Stimulated activated CD8-positive, alpha-beta memory T cell treated with anti-CD3 and anti-CD28 coated beads, Interleukin-15, amount 100 ng/mL, for 48 hours (primary cell): ENCODE results near the gene ARID4B.
A peak's percentile ranks its signal among the peaks of the same experiment; 100 is the strongest.
"Not testable (repeated sequence)": the region's sequence is repeated elsewhere in the genome, so short reads cannot be mapped to it uniquely, and the experiment has no call there.

ENCODE experiments used
- DNase-seq, 2 donors: peaks; one replicate each; pipeline ENCODE4 v3.0.0-alpha.2; 2020; ENCODE audit warnings: low read depth in 2 of 2

Gene ARID4B

GRCh38 chr1:235160957-235161684 lies 166.9 kb downstream of the ARID4B start, which contains the start of gene RBM34:
Gene RBM34 (minus strand): TSS chr1:235161250. CDS start chr1:235161226, 24 bp downstream.
- peak; percentile 88 for DNase-seq

GRCh38 chr1:235160383-235160956 lies 167.5 kb downstream of the ARID4B start:
- no peak for DNase-seq

- not testable (repeated sequence) for DNase-seq
These were observed 168.0 kb downstream of the ARID4B start for GRCh38 chr1:235159930-235160329.

DNA sequence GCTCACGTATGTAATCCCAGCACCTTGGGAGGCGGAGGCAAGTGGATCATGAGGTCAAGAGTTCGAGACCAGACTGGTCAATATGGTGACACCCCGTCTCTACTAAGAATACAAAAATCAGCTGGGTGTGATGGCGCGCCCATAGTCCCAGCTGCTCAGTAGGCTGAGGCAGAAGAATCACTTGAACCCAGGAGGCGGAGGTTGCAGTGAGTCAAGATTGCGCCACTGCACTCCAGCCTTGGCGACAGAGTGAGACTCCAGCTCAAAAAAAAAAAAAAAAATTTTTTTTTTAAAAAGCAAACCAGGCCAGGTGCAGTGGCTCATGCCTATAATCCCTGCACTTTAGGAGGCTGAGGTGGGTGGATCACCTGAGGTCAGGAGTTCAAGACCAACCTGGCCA lies 168.7 kb downstream of the ARID4B start:
- not testable (repeated sequence) for DNase-seq

GRCh38 chr1:235158680-235159079 lies 169.3 kb downstream of the ARID4B start:
- no peak for DNase-seq

DNA sequence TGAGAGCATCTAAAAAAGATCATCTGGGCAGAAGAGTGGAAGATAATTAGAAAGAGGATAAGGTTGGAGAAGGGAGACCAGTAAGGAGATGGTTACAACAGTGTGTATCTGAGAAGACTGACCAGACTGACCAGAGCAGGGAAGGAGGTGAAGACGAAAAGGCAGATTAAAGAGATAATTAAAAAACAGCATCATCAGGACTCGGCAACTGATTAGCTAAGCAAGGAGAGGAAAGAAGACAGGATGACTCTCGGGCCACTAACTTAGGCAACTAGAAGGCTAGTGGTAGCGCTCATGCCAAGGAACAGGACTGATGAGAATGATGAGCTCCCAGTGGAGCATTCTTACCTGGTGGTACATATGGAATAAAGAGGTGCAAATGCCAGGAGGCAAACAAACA lies 170.8 kb downstream of the ARID4B start:
- DNase-seq, result no peak

DNA sequence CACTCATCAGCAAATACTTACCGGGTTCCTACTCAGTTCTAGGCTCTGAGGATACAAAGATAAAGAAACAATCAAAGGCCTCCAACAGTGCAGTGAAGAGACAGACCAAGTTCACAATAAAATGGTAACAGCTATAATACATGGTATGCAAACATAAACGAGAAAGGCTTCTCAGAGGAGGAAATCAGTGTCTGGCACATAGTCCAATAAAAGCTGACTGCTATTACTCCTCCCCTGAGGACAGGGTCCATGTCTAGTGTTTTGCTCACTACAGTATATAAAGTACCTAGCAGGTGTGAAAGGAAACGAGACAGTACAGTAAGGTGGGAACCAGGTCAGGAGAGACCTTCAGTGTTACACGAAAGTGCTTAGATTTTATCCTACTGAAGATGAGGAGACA lies 171.2 kb downstream of the ARID4B start:
- DNase-seq, result no peak

- no peak for DNase-seq
These were observed 171.7 kb downstream of the ARID4B start for GRCh38 chr1:235156265-235156664.

DNA sequence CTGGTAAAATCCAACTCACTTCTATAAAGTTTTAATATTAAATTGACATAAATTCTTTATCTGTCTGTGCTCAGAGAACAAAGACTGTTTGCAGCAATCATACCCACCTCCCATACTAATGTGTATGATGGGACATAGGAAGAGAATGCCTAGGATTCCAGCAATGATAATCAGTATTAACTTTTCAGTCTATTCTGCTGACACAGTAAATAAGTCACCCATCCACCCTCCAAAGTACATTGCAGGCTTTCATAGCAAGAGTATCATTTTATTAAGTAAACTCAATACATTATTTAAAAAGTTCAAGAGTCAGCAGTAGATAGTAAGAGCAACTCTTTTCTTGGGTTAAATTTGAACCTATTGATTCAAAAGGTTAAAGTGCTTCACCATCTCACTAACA lies 175.7 kb downstream of the ARID4B start:
- no peak for DNase-seq

GRCh38 chr1:235151033-235151432 lies 176.9 kb downstream of the ARID4B start:
- DNase-seq, result no peak

GRCh38 chr1:235149824-235150223 lies 178.2 kb downstream of the ARID4B start:
- DNase-seq, result no peak

- DNase-seq, result no peak
These were observed 180.7 kb downstream of the ARID4B start for GRCh38 chr1:235147269-235147668.

GRCh38 chr1:235145639-235146038 lies 182.3 kb downstream of the ARID4B start:
- no peak for DNase-seq

DNA sequence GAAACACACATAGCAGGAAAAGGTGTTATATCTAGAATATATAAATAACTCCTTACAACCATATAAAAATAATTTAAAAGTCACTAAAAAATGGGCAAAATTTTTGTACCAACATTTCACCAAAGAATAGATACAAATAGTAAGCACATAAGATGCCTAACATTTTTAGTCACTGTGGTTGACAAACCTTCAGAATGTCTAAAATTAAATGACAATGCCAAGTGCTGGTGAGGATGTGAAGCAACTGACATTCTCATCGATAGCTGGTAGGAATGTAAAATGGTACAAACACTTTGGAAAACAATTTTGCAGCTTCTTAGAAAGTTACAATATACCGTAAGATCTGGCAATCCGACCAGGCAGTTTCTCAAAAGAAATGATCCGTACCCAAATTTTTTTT lies 185.0 kb downstream of the ARID4B start:
- no peak for DNase-seq

GRCh38 chr1:235139315-235139714 lies 188.7 kb downstream of the ARID4B start:
- no peak for DNase-seq

DNA sequence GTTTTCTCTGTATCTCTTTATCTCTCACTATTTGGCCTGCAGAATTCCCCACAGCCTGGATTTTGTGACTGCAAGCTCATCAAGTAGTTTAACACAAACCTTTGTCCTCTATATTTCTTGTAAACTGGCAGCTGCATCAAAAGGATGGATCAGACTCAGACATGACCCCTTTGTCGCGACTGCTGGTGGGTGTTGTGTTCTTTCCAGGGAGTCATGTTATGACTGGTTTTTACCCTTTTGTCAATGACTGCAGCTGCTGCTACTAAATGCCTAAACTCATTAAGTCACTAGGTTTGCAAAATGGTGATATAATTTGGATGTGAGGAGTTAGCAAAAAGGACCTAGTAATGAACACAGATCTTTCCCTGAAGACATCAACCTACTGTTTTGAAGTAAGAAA lies 189.2 kb downstream of the ARID4B start:
- peak in 1 of 2 donors; percentile 23 for DNase-seq

- DNase-seq, result no peak
These were observed 191.9 kb downstream of the ARID4B start for GRCh38 chr1:235136111-235136510.

- no peak for DNase-seq
These were observed 193.8 kb downstream of the ARID4B start for GRCh38 chr1:235134171-235134570.

DNA sequence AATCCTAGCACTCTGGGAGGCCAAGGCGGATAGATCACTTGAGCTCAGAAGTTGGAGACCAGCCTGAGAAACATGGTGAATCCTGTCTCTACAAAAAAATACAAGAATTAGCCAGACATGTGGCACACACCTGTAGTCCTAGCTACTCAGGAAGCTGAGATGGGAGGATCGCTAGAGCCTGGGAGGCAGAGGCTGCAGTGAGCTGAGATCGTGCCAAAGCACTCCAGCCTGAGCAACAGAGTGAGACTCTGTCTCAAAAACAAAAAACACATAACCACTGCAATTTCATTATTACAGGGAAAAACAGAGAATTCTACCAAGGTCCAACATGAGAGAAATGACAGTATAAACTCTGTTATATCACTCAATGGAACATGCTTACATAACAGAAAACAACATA lies 194.9 kb downstream of the ARID4B start:
- no peak for DNase-seq

DNA sequence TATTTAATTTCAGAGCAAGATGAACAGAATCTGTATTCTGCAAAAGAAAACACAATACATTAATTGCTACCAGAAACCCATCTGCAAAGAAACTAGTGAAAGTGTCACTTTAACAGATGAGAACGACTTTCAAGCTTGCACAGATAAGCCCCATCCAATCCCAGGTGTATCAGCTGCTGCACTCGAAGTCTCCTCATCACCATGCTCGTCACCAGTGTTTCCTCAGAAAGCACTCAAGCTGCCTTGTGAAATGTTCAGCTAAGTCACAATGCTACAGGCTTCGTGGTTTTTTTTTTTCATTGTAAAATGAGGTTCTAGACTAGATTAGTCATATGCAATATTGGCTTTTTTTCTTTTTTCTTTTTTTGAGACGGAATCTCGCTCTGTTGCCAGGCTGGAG lies 196.0 kb downstream of the ARID4B start:
- DNase-seq, result no peak

DNA sequence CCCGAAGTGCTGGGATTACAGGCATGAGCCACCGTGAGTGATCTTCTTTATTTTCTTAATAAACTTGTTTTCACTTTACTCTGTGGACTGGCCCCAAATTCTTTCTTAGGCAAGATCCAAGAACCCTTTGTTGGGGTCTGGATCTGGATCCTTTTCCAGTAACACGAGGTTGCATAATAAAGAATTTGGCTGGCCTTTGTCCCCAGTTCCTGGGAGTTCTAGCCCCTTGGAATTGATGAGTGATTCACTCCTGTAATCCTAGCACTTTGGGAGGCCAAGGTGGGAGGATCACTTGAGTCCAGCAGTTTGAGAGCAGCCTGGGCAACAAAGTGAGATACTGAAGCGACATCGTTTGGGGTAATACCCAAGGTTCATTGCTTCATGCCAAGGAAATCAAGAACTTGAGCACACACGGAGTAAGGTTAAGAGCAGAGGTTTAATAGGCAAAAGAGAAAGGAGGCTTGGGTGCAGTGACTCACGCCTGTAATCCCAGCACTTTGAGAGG lies 197.2 kb downstream of the ARID4B start:
- DNase-seq, result no peak

- DNase-seq, result no peak
These were observed 198.0 kb downstream of the ARID4B start for GRCh38 chr1:235129774-235130570.
